ENCODE measurements around the gene PKP3. TPM values are rescaled to one million over a fixed set of nuclear protein-coding genes. Genes with fewer than 3 reads are reported as not detected.
A peak's percentile ranks its signal among the peaks of the same experiment; 100 is the strongest.

Gene PKP3
- total RNA-seq, 2 experiments from 2014 or later, result not detected

- CTCF ChIA-PET, result interaction anchor here (0.5 to 2.6 kb wide), 5 partner anchors 8 to 312 kb away, joined by 3 to 10 read pairs (median 3); partner anchors contain the start of gene HRAS
- DNase-seq, result no peak
- no peaks in the 10 kb centered on the region for H3K27me3 Mint-ChIP-seq (ENCODE audit: low read depth)
- H3K4me3 Mint-ChIP-seq, result peak overlapping the region; percentile 86
- no peaks in the 10 kb centered on the region for H3K9me3 Mint-ChIP-seq
- H3K4me1 Mint-ChIP-seq (ENCODE audit: low read depth), result peaks cover 30% of the 10 kb centered on the region
- H3K27ac Mint-ChIP-seq, result peak overlapping the region; percentile 89
- intact Hi-C loops (cut with micrococcal nuclease), result loop anchor here (1.0 to 2.0 kb wide), 4 partner anchors 8 to 209 kb away; partner anchors contain the start of genes BET1L, RIC8A and RNH1
- no peaks in the 10 kb centered on the region for H3K36me3 Mint-ChIP-seq (ENCODE audit: low read depth)
Observed at GRCh38 chr11:415640-416041, 21.6 kb downstream of the PKP3 start.

DNA sequence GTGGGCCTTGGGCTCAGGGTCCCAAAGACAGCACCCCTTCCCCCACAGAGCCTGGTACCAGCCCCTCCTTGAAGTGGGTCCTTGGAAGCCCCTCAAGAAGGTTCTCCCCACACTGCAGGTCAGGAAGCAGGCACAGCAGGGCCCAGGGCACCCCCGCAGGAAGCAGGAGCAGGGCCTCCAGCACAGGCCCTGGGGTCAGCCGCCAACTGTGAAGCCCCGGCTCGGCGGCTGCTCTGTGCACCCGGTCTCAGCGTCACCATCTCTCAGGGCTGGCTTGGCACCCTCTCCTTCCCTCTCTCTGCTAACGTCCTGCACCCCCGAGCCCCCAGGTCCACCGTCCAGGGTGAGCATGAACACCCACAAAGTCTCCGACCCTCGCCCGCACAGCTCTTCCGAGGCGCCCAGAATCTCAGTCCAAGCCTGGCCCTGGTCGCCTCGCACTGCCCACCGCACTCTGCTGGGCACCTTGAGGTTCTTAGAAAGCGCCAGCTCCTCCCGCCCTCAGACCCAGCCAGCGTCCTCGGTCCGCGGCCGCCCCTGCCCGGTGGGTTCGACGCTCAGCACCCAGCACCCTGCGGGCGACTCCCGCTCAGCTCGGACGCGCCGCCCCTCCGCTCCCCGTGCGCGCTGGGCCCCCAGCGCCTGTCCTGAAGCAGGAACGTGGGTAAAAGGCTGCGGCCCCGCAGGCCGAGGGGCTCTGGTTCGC lies 22.2 kb downstream of the PKP3 start:
- Mint-ChIP-seq H3K36me3 (ENCODE audit: low read depth) (no peaks in the 10 kb centered on the region), H3K4me3 (peak overlapping the region; percentile 86), H3K27me3 (ENCODE audit: low read depth) (no peaks in the 10 kb centered on the region), H3K9me3 (no peaks in the 10 kb centered on the region), H3K4me1 (ENCODE audit: low read depth) (peaks cover 30% of the 10 kb centered on the region), H3K27ac (peak overlapping the region; percentile 89)
- intact Hi-C loops (cut with micrococcal nuclease), result no loop called here
- no peak for DNase-seq
- CTCF ChIA-PET, result interaction anchor here (0.9 to 2.6 kb wide), 5 partner anchors 9 to 120 kb away, joined by 3 to 10 read pairs (median 3); partner anchors contain the start of gene HRAS

DNA sequence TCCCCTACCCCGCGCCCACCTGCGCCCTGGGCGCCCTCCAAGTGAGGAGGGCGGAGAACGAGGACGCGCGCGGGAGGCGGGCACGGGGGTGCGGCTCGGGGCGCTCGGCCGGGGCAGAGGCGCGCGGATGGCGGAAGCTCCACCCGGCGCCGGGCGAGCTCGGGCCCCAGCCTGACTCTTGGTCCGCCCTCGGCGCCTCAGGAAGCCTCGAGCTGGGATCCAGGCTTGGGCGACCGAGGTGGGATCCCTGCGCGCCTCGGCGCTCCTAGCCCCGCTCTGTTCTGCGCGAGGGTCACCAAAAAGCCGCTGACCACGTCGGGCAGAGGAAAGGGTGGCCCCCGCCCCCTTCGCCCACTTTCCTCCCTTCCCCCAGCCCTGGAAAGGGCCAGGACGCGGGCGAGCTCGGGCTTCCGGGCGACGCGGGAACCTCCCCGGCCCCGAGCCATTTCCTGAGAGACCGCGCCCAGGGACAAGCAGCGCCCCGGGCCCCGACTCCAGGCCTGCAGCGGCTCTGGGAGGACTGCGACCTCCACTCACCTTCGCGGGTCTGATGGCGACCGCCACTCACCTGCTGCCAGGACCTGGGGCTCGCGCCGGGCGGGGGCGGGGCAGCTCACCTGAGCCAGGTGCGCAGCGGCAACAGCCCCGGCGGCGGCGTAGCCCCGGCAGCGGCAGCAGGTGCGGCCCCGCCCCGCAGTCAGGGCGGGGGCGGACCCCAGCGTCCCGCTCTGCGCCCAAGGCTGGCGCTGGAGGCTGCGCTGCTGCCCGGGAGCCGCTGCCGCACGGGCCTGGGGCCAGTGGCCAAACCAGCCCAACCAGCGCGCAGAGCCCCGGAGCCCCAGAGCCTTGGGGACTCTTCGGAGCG lies 23.0 kb downstream of the PKP3 start:
- peak; percentile 49 for DNase-seq
- Mint-ChIP-seq H3K27me3 (ENCODE audit: low read depth) (no peaks in the 10 kb centered on the region), H3K4me1 (ENCODE audit: low read depth) (peaks cover 30% of the 10 kb centered on the region), H3K27ac (no peak overlapping the region), H3K9me3 (no peaks in the 10 kb centered on the region), H3K4me3 (peak overlapping the region; percentile 86), H3K36me3 (ENCODE audit: low read depth) (no peaks in the 10 kb centered on the region)
- intact Hi-C loops (cut with micrococcal nuclease), result no loop called here
- CTCF ChIA-PET, result interaction anchor here (0.9 to 2.6 kb wide), 4 partner anchors 9 to 119 kb away, joined by 3 to 10 read pairs (median 4); partner anchors contain the start of gene HRAS

DNA sequence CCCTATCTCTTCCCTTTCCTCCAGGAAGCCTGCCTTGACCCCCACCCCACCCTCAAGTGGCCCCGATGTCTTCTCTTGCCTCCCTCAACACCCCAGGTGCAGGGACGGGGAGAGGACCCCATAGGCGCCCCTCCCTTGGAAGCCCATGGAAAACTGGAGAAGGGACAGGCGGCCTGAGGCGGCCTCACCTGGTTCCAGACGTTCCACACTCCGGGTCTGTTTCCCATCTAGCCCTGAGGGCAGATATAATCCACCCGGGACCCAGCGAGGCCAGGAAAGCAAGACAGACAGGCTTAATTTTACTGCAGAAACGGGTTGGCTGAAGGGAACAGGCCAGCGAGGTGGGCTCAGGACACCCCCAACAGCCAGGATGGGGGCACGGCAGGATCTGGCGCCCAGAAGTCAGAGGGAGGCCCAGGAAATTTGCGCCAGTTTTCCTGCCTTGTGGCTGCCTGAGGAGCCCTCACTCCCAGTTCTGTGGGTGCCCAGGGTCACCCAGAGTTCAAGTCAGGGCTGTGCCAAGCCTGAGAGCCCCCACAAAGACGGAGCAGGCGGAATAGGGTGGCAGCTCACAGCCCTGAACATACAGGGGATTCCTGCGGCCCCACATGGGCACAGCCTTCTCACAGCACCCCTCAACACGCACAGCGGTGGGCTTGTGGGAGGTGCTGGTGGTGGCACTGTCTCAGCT lies 23.8 kb downstream of the PKP3 start:
- Mint-ChIP-seq H3K4me1 (ENCODE audit: low read depth) (peaks cover 29% of the 10 kb centered on the region), H3K4me3 (peak overlapping the region; percentile 68), H3K27me3 (ENCODE audit: low read depth) (no peaks in the 10 kb centered on the region), H3K9me3 (no peaks in the 10 kb centered on the region), H3K27ac (no peak overlapping the region), H3K36me3 (ENCODE audit: low read depth) (no peaks in the 10 kb centered on the region)
- intact Hi-C loops (cut with micrococcal nuclease), result no loop called here
- no peak for DNase-seq
- CTCF ChIA-PET, result no interaction called here

DNA sequence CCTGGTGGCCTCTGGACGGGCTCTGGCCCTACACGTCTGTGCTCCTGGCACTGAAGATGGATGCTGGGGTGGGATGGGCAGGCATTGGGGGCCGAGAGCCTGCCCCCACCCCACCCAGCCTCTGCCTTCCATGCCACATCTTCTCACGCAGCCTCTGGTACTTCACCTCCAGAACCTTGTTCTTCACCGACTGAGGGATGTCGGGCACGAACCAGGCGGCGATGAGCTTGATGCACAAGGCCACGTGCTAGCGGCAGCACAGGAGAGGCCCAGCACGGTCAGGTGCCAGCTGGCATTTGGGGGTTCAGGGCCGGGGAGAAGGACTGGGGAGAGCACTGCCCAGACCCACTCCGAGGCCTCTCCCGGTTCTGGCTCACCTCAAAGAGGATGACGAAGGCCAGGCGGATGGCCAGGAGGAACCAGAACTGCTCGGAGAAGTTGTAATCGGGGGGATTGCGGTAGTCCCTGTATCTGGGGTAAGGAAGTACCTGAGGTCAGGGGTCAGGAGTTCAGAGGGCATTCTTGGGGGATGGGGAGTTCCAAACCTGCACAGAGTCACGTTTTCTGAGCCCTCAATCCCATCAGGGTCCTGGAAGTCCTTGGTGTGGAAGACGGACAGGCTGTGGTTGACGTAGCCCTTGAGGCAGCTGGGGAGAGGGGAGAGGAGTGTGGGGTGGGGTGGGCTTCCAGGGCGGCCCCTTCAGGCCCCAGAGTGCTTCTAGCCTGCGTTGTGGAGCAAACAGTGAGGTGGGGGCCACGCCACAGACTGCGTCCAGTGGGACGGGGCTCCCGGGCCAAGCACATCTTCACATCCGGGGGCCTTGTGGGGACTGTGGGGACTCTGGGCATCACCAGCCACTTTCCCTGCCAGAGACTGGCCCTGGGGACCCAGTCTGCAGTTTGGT lies 24.6 kb downstream of the PKP3 start:
- no peaks in the 10 kb centered on the region for H3K36me3 Mint-ChIP-seq (ENCODE audit: low read depth)

DNA sequence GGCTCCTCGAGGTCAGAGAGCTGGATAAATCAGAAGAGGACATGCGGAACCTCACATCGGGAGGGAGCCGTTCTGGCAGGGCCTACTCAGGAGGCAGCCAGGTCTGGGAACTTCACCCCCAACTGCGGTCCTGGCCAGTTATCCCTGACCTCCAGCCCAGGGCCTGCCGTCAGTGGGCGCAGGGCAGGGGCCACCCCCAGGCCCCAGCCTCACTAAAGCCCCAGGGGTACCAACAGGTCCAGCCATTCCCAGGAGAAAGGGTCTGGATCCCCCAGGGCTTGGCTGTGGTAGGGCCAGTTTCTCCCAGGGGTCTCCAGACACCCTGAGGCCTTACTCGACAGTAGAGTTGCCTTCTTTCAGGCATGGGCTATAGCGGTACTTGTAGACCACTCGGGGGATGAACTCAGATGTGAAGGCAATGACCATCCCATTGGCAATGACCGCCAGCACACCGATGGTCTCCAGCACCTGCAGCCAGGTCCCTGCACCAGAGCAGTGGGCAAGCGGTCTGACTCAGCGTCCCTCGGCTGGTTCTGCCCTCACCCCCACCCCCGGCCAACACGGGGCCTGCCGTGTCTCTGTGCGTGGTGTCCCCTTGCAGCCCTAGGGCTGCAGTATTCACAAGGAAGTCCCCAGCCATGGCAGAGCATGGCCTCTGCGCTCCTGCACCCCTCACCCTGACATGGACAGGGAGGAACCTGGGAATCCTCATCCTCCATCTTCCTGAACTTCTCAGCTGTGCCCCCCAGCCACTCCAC lies 25.4 kb downstream of the PKP3 start:
- Mint-ChIP-seq H3K36me3 (ENCODE audit: low read depth) (peaks cover under 1% of the 10 kb centered on the region), H3K27me3 (ENCODE audit: low read depth) (no peaks in the 10 kb centered on the region), H3K9me3 (no peaks in the 10 kb centered on the region), H3K4me1 (ENCODE audit: low read depth) (peaks cover 17% of the 10 kb centered on the region), H3K27ac (no peak overlapping the region), H3K4me3 (no peak overlapping the region)
- intact Hi-C loops (cut with micrococcal nuclease), result no loop called here
- CTCF ChIA-PET, result no interaction called here
- no peak for DNase-seq

More for the DNA sequence above, 24.6 kb downstream of the PKP3 start:
- no peak for DNase-seq
- H3K4me3 Mint-ChIP-seq, result no peak overlapping the region
- peaks cover 21% of the 10 kb centered on the region for H3K4me1 Mint-ChIP-seq (ENCODE audit: low read depth)
- H3K27ac Mint-ChIP-seq, result no peak overlapping the region
- intact Hi-C loops (cut with micrococcal nuclease), result no loop called here
- CTCF ChIA-PET, result no interaction called here
- H3K27me3 Mint-ChIP-seq (ENCODE audit: low read depth), result no peaks in the 10 kb centered on the region
- H3K9me3 Mint-ChIP-seq, result no peaks in the 10 kb centered on the region

DNA sequence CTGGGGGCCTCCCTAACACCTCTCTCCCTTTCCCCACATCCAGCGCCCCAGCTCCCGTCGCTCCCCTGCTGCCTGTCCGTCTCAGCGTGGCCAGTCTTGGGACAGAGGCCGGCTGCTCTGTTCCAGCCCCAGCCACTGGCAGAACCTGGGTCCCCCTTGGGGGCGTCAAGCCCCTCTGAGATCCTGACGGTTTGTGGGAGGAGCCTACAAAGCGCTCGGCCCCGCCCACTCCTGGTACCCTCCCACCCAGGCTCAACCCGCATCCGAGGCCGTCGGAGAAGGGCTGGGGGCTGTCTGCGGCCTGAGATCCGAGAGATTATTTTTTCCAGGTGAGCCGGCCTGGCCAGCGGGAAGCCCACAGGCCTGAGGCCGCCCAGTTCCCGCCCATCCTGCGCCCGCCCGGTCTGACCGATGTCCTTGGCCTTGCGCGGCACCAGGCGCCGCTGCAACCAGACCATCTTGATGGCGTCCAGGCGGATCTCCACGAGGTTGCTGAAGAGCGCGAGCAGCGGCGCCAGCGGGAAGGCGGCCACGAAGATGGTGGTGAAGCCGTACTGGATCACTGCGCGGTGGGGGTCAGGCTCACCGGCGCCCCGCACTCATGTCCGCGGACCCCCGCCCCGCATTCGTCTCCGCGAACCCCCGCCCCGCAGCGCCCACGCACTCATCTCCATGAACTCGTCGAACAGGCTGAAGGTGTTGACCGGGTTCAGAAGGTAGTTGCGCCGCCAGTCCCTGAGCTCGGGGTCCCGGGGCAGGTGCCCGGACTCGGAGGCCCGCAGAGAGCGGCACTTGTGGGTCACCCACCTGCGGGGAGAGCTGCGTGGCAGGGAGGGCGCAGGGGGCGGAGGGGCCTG lies 26.3 kb downstream of the PKP3 start:
- CTCF ChIA-PET, result no interaction called here
- peaks cover 6% of the 10 kb centered on the region for H3K36me3 Mint-ChIP-seq (ENCODE audit: low read depth)
- no peaks in the 10 kb centered on the region for H3K27me3 Mint-ChIP-seq (ENCODE audit: low read depth)
- intact Hi-C loops (cut with micrococcal nuclease), result no loop called here
- H3K9me3 Mint-ChIP-seq, result no peaks in the 10 kb centered on the region
- H3K27ac Mint-ChIP-seq, result no peak overlapping the region
- no peak overlapping the region for H3K4me3 Mint-ChIP-seq
- no peak for DNase-seq
- peaks cover 10% of the 10 kb centered on the region for H3K4me1 Mint-ChIP-seq (ENCODE audit: low read depth)

- peaks cover 4% of the 10 kb centered on the region for H3K4me1 Mint-ChIP-seq (ENCODE audit: low read depth)
- no peak overlapping the region for H3K4me3 Mint-ChIP-seq
- no peak overlapping the region for H3K27ac Mint-ChIP-seq
- H3K27me3 Mint-ChIP-seq (ENCODE audit: low read depth), result no peaks in the 10 kb centered on the region
- H3K9me3 Mint-ChIP-seq, result no peaks in the 10 kb centered on the region
- CTCF ChIA-PET, result no interaction called here
- intact Hi-C loops (cut with micrococcal nuclease), result no loop called here
- peaks cover 8% of the 10 kb centered on the region for H3K36me3 Mint-ChIP-seq (ENCODE audit: low read depth)
- DNase-seq, result no peak
Observed at GRCh38 chr11:420911-421321, 26.9 kb downstream of the PKP3 start.

DNA sequence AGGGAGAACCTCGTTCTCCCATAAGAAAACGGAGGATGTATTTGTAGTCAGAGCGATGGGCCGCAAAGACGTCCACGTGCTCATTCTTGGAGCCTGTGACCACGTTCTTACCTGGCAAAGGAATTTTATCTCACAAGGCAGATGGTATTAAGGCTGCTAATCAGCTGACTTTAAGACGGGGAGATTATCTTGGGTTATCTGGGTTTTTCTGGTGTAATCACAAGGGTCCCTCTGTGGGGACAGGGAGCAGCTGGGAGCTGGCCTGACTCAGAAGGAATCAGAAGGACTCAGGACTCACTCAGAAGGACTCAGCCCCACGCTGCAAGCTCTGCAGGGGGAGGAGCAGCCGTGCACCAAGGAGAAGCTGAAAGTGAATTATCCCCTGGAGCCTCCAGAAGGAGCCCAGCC lies 28.2 kb downstream of the PKP3 start:
- intact Hi-C loops (cut with micrococcal nuclease), result no loop called here
- H3K27me3 Mint-ChIP-seq (ENCODE audit: low read depth), result no peaks in the 10 kb centered on the region
- H3K4me3 Mint-ChIP-seq, result no peak overlapping the region
- no peak for DNase-seq
- no peak overlapping the region for H3K27ac Mint-ChIP-seq
- peaks cover 8% of the 10 kb centered on the region for H3K36me3 Mint-ChIP-seq (ENCODE audit: low read depth)
- H3K9me3 Mint-ChIP-seq, result no peaks in the 10 kb centered on the region
- no peaks in the 10 kb centered on the region for H3K4me1 Mint-ChIP-seq (ENCODE audit: low read depth)
- CTCF ChIA-PET, result interaction anchor here (0.8 kb wide), 1 partner anchor 27 kb away, joined by 3 read pairs; no protein-coding TSS in a partner anchor

GRCh38 chr11:424232-424631 lies 30.2 kb downstream of the PKP3 start:
- no peak overlapping the region for H3K27ac Mint-ChIP-seq
- no peaks in the 10 kb centered on the region for H3K27me3 Mint-ChIP-seq (ENCODE audit: low read depth)
- intact Hi-C loops (cut with micrococcal nuclease), result no loop called here
- H3K9me3 Mint-ChIP-seq, result no peaks in the 10 kb centered on the region
- CTCF ChIA-PET, result interaction anchor here (1.4 kb wide), 1 partner anchor 25 kb away, joined by 3 read pairs; no protein-coding TSS in a partner anchor
- peaks cover 10% of the 10 kb centered on the region for H3K36me3 Mint-ChIP-seq (ENCODE audit: low read depth)
- DNase-seq, result no peak
- H3K4me3 Mint-ChIP-seq, result no peak overlapping the region
- no peaks in the 10 kb centered on the region for H3K4me1 Mint-ChIP-seq (ENCODE audit: low read depth)

All from activated naive CD4-positive, alpha-beta T cell treated with anti-CD3 and anti-CD28 coated beads for 36 hours (primary cell).